Esophagus squamous epithelium (tissue), 4 donors: ENCODE data around the gene ELFN2.

Source experiments
- POLR2A ChIP-seq, 4 donors: fragments of 450-650 bp; IDR thresholded peaks; one replicate each; pipeline ENCODE4 v1.6.1; 2017; ENCODE audit warnings: antibody characterized with exemption in 4 of 4, mild to moderate bottlenecking in 4 of 4, moderate library complexity in 3 of 4
- TF ChIP-seq, protein P1 (sequence below), 6 experiments: fragments of 450-650 bp in 4 of 6; fragments of 200-600 bp in 2 of 6; sonication (generic) in 2 of 6; IDR thresholded peaks; one replicate each; pipeline ENCODE4 v1.5.1; 2016 to 2019; ENCODE audit warnings: antibody characterized with exemption in 6 of 6, mild to moderate bottlenecking in 4 of 6, moderate library complexity in 4 of 6

- TF ChIP-seq, protein P1, sequence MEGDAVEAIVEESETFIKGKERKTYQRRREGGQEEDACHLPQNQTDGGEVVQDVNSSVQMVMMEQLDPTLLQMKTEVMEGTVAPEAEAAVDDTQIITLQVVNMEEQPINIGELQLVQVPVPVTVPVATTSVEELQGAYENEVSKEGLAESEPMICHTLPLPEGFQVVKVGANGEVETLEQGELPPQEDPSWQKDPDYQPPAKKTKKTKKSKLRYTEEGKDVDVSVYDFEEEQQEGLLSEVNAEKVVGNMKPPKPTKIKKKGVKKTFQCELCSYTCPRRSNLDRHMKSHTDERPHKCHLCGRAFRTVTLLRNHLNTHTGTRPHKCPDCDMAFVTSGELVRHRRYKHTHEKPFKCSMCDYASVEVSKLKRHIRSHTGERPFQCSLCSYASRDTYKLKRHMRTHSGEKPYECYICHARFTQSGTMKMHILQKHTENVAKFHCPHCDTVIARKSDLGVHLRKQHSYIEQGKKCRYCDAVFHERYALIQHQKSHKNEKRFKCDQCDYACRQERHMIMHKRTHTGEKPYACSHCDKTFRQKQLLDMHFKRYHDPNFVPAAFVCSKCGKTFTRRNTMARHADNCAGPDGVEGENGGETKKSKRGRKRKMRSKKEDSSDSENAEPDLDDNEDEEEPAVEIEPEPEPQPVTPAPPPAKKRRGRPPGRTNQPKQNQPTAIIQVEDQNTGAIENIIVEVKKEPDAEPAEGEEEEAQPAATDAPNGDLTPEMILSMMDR (IDR thresholded peaks at IDR 0.05), result no peak
- no peak for TF ChIP-seq POLR2A (IDR thresholded peaks at IDR 0.05)
Observed at GRCh38 chr22:37335806-37336199, 91.5 kb downstream of the ELFN2 start.
